Progenitor cell of endocrine pancreas (in vitro differentiated cells): ENCODE measurements around the gene PNKD. TPM values are rescaled to one million over a fixed set of nuclear protein-coding genes. Genes with fewer than 3 reads are reported as not detected.

Source experiments
- DNase-seq: peaks from one replicate; pipeline ENCODE4 v3.0.0; 2021; ENCODE audit warnings: low spot score; ENCODE audit not compliant: unreplicated experiment
- H3K27ac Mint-ChIP-seq: 2 replicates; pipeline ENCODE4 v1.8.0; 2021; ENCODE audit warnings: mild to moderate bottlenecking, moderate library complexity, mixed read lengths
- H3K27me3 Mint-ChIP-seq: 2 replicates; pipeline ENCODE4 v1.8.0; 2021; ENCODE audit warnings: mixed read lengths
- H3K36me3 Mint-ChIP-seq: 2 replicates; pipeline ENCODE4 v1.8.0; 2022; ENCODE audit warnings: mixed read lengths; ENCODE audit not compliant: insufficient read depth
- H3K4me1 Mint-ChIP-seq: 2 replicates; pipeline ENCODE4 v1.8.0; 2021; ENCODE audit warnings: low read depth, mixed read lengths
- H3K4me3 Mint-ChIP-seq: 2 replicates; pipeline ENCODE4 v1.8.0; 2021; ENCODE audit warnings: low read depth, mild to moderate bottlenecking, moderate library complexity, mixed read lengths
- H3K9me3 Mint-ChIP-seq: 2 replicates; pipeline ENCODE4 v1.8.0; 2021; ENCODE audit warnings: low read depth, mixed read lengths
- CTCF ChIP-seq: fragments of 200-600 bp; sonication (generic); IDR thresholded peaks from one replicate; pipeline ENCODE4 v1.5.0; 2021; ENCODE audit warnings: antibody characterized with exemption, mild to moderate bottlenecking; ENCODE audit not compliant: unreplicated experiment
- total RNA-seq: library from RNA; stranded (reverse); gene quantifications from 2 replicates; pipeline ENCODE4 v1.2.1, GENCODE V29; 2021

Gene PNKD
- total RNA-seq, 1 donor from 2014 or later, result 54.3 TPM

GRCh38 chr2:218368621-218369153 lies 98.4 kb downstream of the PNKD start:
- DNase-seq, result no peak
- H3K27me3 Mint-ChIP-seq, result peaks cover 4% of the 10 kb centered on the region
- H3K9me3 Mint-ChIP-seq, result no peaks in the 10 kb centered on the region
- H3K36me3 Mint-ChIP-seq, result no peaks in the 10 kb centered on the region
- peak overlapping the region; percentile 44 for H3K4me3 Mint-ChIP-seq
- peak overlapping the region; percentile 37 for H3K27ac Mint-ChIP-seq
- no peak for TF ChIP-seq CTCF
- peaks cover 1% of the 10 kb centered on the region for H3K4me1 Mint-ChIP-seq

DNA sequence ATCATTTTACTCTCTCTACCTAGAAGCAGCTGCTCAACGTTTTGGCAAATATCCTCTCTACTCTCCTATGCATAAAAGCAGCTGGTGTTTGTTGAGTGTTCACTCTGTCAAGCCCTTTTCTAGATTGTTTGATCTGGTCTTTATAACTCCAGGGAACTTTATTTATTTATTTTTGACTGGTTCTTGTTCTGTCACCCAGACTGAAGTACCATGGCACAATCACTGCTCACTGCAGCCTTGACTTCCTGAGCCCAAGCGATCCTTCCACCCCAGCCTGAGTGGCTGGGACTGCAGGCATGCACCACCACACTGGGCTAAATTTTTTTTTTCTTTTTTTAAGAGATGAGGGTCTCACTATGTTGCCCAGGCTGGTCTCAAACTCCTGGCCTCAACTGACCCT lies 99.0 kb downstream of the PNKD start:
- H3K4me1 Mint-ChIP-seq, result peaks cover 1% of the 10 kb centered on the region
- DNase-seq, result no peak
- H3K27me3 Mint-ChIP-seq, result peaks cover 4% of the 10 kb centered on the region
- H3K36me3 Mint-ChIP-seq, result no peaks in the 10 kb centered on the region
- H3K27ac Mint-ChIP-seq, result no peak overlapping the region
- H3K4me3 Mint-ChIP-seq, result peak overlapping the region; percentile 21
- no peak for TF ChIP-seq CTCF
- no peaks in the 10 kb centered on the region for H3K9me3 Mint-ChIP-seq

GRCh38 chr2:218370410-218371063 lies 100.2 kb downstream of the PNKD start:
- no peak for TF ChIP-seq CTCF
- Mint-ChIP-seq H3K4me1 (peaks cover 1% of the 10 kb centered on the region), H3K9me3 (no peaks in the 10 kb centered on the region), H3K4me3 (no peak overlapping the region), H3K27ac (no peak overlapping the region), H3K36me3 (no peaks in the 10 kb centered on the region), H3K27me3 (peaks cover 4% of the 10 kb centered on the region)
- no peak for DNase-seq

- Mint-ChIP-seq H3K36me3 (no peaks in the 10 kb centered on the region), H3K27me3 (peaks cover 4% of the 10 kb centered on the region), H3K27ac (no peak overlapping the region), H3K9me3 (no peaks in the 10 kb centered on the region), H3K4me1 (peaks cover 1% of the 10 kb centered on the region), H3K4me3 (no peak overlapping the region)
- no peak for DNase-seq
- TF ChIP-seq CTCF, result no peak
Observed at GRCh38 chr2:218371983-218372350, 101.6 kb downstream of the PNKD start.

- Mint-ChIP-seq H3K4me3 (no peak overlapping the region), H3K36me3 (no peaks in the 10 kb centered on the region), H3K27ac (no peak overlapping the region), H3K9me3 (no peaks in the 10 kb centered on the region), H3K4me1 (no peaks in the 10 kb centered on the region), H3K27me3 (peaks cover 4% of the 10 kb centered on the region)
- no peak for DNase-seq
- no peak for TF ChIP-seq CTCF
Observed at GRCh38 chr2:218374795-218375194, 104.5 kb downstream of the PNKD start.
